GM19043 (cell line): ENCODE measurements around the gene INAFM1.

Source experiments
- ATAC-seq: cut with Tn5 transposase; IDR thresholded peaks from one replicate; pipeline ENCODE4 v1.9.1; 2021; ENCODE audit warnings: low read depth; ENCODE audit not compliant: unreplicated experiment

INAFM1 gene

DNA sequence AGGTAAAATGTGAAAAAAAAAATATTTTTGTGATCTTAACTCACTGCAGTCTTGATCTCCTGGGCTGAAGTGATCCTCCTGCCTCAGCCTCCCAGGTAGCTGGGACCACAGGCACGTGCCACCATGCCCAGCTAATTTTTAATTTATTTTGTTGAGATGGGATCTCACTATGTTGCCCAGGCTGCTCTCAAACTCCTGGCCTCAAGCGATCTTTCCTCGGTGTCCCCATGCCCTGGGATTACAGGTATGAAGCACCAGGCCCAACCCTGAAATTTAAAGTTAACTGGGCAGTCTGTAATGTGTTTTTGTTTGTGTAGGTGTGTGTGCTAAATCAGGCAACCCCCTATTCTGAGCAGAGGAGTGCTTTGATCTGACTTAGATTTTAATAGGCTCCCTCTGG lies 31.6 kb downstream of the INAFM1 start:
- no peak for ATAC-seq

DNA sequence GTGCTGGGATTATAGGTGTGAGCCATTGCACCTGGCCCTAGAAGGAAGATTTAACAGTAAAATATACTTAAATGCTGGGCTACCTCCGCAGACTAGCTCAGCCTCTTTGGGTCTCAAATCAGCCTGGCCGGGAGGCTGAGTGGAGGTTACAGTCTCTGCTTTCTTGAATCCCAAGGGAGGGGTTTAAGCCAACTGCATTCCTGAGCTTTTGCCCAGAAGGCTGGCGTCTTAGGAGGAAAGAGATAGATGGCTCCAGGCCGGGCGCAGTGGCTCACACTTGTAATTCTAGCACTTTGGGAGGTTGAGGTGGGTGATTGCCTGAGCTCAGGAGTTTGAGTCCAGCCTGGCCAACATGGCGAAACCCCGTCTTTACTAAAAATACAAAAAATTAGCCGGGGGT lies 34.4 kb downstream of the INAFM1 start:
- ATAC-seq = no peak

DNA sequence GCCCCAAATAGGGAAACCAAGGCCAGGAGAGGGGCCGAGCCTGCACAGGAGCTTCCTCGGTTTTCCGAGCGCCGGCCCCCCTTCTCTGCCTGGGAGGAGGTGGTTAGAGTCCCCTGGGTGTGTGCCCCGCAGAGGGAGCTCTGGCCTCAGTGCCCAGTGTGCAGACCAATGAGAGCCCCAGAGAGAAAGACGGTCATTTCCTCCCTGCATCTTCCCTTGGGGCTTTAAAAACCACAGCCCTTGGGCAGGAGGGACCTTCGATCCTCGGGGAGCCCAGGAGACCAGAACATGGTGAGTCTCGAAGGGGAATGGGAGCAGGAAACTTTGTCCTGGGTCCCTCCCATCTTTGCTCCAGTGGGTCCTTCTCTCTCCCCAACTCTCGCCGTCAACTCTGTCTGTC lies 34.9 kb downstream of the INAFM1 start, which contains the start of gene C5AR1:
Gene C5AR1, plus strand, starts transcription at position 254 of the 400 bp plus-strand sequence. Its CDS starts 35 bp downstream, at position 289.
- ATAC-seq = no peak

DNA sequence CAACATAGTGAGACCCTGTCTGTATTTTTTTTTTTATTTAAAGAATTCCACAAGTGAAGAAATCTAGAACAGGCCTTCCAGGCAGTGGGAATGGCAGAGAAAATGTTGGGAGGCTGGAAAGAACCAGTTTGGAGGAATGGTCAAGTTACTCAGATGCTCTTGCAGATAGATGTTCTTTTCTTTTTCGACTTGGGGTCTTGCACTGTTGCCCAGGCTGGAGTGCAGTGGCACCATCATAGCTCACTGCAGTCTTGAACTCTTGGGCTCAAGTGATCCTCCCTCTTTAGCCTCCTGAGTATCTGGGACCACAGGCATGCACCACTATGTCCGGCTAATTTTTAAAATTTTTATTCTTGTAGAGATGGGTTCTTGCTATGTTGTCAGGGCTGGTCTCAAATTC lies 35.6 kb downstream of the INAFM1 start:
- no peak for ATAC-seq

DNA sequence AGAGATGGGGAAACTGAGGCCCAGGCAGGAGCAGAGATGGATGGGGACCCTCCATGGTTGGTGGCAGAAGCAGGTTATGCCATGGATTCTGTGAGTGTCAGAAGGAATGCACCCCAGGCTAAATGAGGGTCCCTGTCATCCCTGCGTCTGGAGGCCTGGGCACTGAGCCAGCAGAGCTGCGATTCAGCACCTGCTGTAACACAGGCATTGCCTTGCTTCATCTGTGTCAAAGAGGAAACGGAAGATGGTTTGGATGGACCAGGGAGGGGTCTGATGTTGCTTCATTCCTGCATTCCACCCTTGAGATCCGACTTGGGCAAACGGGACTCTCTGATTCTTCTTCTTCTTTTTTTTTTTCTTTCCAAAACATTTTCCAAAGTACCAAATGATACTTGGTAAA lies 36.1 kb downstream of the INAFM1 start:
- ATAC-seq = no peak

DNA sequence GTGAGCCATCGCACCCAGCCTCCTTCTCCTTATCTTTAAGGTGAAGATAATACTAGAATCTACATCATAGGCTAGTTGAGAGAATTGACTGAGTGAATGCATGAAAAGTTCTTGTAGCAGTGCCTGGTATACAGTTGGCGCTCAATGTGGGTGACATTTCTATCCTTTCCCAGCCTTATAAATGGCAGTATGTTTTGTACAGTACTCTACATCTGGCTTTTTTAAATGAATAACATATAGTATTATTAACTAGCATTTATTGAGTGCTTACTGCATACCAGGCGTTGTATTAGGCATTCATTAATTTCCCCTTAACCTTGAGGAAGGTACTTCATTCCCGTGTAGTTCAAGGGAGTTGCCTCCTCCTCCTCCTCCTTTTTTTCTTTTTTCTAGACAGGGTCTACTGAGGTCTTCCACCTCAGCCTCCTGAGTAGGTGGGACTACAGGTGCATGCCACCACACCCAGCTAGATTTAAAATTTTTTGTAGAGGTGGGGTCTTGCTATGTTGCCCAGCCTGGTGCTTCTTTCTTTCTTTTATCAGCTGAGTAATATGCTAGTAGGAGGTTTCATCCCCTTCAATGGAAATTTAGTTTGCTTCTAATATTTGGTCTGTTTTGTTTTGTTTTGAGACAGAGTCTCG lies 37.8 kb downstream of the INAFM1 start:
- no peak for ATAC-seq

DNA sequence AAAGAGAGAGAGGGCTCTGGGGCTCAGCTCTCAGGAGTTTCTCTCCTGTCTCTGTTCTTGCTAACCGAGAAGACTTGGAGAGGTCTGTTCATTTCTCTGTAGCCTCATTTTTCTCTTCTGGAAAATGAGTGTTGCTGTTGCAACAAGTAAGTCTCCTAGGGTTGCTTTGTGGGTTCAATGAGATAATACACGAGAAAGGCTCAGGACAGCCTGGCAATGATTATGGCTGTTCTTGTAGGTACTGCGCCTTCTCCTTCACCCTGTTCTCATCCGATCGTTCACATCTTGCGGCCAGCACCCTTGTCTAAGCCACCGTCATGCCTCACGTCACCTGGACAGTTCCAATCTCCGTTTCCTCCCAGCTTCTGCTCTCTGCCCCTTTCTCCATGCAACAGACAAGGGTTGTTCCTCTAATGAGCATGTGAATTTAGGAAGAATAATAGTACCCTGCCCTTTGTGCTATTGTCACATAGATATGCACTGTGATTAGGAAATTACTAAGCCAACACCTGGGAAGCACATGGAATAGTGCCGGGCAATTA lies 39.1 kb downstream of the INAFM1 start:
- no peak for ATAC-seq

DNA sequence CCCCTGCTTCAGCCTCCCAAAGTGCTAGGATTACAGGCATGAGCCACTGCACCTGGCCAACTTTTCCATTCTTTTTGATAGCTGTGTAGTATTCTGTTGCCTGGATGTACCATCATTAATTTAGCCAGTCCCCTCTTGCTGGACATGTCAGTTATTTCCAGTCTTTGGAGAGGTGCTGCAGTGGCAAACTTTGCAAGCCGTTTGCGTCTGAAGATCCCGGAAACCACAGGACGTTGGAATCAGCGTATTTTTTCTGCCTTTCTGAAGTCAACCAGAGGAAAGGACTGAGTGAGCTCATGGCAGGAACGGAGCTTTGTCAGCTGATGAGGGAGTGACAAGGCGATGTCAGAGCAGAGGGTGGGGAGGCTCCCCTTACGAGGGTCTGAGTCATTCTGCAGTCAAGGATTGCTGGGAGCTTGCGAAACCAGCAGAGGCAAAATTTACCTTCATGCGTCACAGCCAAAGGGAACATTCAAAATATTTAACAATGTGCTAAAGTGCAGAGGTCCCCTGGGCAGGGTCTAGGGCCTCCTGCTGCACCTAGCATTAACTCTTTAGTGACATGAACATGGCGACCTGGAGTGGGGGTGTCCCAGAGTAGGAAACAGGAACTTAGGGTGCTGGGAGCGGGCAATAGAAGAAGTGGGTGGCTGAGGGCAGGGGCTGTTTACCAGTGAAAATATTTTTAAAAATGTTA lies 40.6 kb downstream of the INAFM1 start:
- ATAC-seq = no peak

DNA sequence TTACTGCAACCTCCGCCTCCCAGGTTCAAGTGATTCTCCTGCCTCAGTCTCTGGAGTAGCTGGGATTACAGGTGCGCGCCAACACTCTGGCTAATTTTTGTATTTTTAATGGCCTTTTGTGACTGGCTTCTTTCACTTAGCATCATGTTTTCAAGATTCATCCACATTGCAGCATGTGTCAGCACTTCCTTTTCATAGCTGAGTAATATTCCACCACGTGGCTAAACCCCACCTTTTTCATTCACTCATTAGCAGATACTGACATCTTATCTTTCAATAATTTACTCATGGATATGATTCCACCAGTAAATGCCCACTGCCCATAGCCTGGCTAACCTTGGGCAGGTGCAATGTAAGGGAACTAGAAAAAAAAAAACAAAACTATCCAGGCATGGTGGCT lies 41.8 kb downstream of the INAFM1 start:
- ATAC-seq = no peak

DNA sequence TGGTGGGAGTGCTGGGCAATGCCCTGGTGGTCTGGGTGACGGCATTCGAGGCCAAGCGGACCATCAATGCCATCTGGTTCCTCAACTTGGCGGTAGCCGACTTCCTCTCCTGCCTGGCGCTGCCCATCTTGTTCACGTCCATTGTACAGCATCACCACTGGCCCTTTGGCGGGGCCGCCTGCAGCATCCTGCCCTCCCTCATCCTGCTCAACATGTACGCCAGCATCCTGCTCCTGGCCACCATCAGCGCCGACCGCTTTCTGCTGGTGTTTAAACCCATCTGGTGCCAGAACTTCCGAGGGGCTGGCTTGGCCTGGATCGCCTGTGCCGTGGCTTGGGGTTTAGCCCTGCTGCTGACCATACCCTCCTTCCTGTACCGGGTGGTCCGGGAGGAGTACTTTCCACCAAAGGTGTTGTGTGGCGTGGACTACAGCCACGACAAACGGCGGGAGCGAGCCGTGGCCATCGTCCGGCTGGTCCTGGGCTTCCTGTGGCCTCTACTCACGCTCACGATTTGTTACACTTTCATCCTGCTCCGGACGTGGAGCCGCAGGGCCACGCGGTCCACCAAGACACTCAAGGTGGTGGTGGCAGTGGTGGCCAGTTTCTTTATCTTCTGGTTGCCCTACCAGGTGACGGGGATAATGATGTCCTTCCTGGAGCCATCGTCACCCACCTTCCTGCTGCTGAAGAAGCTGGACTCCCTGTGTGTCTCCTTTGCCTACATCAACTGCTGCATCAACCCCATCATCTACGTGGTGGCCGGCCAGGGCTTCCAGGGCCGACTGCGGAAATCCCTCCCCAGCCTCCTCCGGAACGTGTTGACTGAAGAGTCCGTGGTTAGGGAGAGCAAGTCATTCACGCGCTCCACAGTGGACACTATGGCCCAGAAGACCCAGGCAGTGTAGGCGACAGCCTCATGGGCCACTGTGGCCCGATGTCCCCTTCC lies 45.5 kb downstream of the INAFM1 start:
- no peak for ATAC-seq

DNA sequence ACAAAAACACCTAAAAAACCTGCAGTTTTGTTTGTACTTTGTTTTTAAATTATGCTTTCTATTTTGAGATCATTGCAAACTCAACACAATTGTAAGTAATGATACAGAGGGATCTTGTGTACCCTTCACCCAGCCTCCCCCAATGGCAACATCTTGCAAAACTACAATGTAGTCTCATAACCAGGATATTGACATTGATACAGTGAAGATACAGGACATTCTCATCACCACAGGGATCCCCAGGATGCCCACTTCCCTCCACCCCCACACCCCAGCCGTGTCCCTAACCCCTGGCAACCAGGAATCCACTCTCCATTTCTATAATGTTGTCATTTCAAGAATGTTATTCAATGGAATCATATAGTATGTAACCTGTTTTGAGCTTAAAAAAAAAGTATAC lies 46.9 kb downstream of the INAFM1 start:
- no peak for ATAC-seq

DNA sequence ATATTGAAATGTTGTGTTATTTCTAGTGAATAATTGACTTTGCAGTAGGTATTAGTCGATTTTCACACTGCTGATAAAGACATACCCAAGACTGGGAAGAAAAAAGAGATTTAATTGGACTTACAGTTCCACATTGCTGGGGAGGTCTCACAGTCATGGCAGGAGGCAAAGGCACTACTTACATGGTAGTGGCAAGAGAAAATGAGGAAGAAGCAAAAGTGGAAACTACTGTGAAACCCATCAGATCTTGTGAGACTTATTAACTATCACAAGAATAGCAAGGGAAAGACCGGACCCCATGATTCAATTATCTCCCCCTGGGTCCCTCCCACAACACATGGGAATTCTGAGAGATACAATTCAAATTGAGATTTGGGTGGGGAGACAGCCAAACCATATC lies 47.4 kb downstream of the INAFM1 start:
- ATAC-seq = no peak

DNA sequence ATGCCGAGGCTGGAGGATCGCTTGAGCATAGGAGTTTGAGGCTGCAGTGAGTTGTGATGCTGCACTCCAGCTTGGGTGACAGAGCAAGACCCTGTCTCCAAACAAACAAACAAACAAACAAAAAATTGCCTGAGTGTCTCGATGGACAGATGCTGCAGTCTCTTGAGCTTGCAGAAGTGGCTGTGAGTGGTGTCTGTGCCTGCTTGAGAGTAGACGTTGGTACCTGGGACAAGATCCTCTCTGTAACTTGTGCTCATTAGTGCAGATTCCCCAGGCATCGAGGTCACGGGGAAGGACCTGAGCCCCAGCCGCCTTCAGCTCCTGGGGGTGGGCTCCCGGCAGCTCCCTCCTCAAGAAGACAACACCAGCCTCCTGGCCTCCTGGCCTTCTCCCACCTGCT lies 48.7 kb downstream of the INAFM1 start:
- no peak for ATAC-seq

DNA sequence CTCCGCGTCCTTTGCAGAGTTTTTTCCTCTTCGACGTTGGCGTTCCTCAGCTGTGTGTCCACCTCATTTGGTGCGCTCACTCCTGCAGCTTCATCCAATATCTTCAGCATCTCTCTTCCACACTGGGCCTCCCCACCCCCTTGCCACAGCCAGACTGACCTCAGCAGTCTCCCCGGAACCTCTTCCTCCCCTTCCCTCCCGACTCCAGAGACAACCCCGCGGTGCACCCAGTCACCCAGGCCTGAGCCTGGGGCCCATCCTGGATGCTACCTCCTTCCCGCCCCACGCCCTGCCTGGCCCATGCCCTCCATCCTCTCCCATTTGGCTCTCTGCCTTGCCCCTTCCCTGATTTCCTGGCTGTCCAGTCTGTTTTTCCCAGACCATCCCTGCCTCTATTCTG lies 49.2 kb downstream of the INAFM1 start:
- no peak for ATAC-seq

DNA sequence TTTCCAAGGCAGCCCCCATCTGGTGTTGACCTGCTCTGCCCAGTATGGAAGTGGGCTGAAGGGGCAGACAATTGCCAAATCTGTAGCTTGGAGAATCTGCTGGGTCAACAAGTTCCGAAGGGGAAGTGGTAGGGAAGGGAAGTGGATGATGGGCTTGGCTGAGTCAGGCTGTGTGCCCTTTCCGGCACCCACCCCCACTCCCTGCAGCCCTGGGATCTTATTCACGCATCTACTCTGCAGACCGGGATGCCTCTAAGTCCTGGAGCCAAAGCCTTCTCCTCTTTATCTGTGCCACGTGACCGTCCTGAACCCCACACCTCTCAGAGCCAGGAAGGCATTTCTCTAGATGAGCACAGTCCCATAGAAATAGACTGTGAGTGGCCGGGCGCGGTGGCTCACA lies 49.8 kb downstream of the INAFM1 start:
- ATAC-seq = no peak
